GM12875 (cell line): ENCODE results near the gene ZIC2.

Source experiments
- H3K4me3 ChIP-seq: one replicate; pipeline ENCODE4 v1.5.1; 2011; ENCODE audit warnings: low read depth, low read length, control low read depth
- CTCF ChIP-seq: IDR thresholded peaks from 2 replicates; pipeline ENCODE4 v1.5.1; 2011; ENCODE audit warnings: low read depth, mild to moderate bottlenecking, control low read depth, inconsistent platforms, low read length, moderate library complexity, borderline replicate concordance; ENCODE audit not compliant: insufficient read depth

Gene ZIC2

DNA sequence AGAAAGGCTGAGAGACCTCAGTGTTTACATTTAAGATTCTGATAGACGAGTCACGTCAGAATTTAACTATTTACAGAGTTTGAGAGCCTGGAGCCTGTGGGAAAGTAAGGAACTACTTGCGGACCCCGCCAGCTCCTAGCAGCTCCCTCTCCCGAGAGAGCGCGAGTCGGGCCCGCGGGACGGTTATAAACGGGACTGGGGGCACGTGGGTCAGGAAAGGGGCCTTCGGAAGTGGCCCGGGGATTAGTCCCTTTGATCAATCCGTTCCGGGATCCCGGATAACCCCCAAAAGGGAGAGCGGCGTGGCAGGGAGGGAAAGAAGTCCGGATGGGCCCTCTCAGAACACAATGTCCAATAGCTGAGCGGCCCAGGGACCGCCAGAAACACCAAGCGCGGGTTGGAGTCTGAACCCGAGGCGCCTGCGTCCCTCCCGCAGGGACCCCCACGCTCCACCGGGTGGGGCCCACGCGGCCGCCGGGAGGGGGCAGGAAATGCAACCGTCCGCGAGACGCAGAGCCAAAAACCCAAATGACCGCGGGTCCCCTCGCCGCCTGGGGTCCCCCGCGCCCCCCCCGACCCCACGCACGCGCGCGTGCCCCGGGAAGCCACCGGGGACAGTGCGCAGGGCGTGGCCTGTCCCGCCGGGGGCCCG lies 13.6 kb upstream of the ZIC2 start:
- TF ChIP-seq CTCF, result no peak
- H3K4me3 ChIP-seq, result no peak overlapping the region

DNA sequence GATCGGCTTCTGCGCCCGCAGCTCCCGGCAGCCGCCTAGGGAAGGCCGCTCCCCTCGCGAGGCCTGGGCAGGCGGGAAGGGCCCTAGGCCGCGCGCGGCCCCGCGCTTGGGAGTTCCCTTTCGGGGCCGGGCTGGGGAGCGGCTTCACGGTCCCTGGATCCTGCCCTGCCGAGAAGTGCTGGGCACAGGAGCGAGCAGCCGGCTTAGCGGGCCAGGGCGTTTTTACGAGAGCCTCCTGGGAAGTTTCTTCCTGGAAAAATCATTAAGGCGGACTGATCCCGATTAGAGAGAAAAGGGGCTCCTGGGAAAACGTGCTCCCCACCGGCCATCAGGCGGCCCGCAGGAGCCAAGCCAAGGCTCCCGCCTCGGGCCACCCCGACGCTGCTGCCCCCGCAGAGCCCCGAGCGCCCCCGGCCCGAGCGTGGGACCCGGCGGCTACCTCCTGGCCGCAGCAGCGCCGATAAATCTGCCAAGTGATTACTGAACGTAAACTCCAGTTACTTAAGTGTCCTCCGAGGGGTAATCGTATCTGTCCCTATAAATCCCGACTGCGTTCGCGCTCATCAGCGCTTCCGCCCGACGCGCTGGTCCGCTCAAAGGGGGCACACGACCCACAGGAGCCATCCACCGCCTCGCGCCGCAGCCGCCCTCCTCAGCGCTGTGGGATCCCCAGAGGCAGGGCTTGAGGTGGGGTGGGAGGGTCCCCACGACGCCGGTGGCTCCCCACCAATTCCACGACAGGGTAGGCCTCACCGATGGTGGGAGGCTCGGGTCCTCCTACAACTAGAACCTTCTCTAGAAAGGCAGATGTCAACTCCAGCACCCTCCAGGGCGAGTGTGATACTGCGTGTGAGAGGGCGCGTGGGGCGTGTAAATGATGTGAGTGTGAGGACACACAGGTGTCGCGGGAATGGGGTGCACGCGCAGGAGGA lies 12.8 kb upstream of the ZIC2 start:
- TF ChIP-seq CTCF, result no peak
- H3K4me3 ChIP-seq, result no peak overlapping the region

DNA sequence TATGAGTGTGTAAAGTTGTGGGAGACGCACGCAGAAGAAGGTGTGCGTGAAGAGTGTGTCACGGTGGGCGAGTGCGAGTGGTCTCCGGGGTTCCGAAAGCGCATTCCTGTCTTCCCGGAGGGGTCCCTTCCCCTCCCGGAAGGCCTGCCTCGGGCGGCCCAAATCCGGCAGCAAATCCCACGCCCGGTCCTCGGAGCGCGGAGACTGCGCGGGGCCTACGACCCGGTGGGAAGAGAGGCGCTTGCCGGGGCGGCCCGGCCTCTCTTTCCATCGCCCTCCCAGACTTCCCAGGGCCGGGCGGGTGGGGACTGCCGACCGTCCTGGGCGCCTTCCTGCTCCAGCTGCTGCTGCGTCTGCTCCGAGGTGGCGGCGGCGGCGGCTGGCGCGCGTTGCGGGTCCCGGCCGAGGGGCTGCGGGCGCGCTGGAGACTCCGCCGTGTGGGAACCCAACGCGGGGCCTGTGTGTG lies 12.1 kb upstream of the ZIC2 start:
- no peak overlapping the region for H3K4me3 ChIP-seq
- TF ChIP-seq CTCF, result no peak

GRCh38 chr13:99969919-99970650 lies 11.5 kb upstream of the ZIC2 start:
- TF ChIP-seq CTCF, result no peak
- H3K4me3 ChIP-seq, result peak overlapping the region; percentile 41

GRCh38 chr13:99970651-99971575 lies 10.7 kb upstream of the ZIC2 start:
- H3K4me3 ChIP-seq, result no peak overlapping the region
- no peak for TF ChIP-seq CTCF

- H3K4me3 ChIP-seq, result no peak within 1 kb of the TSS
- TF ChIP-seq CTCF, result no peak
Measured at GRCh38 chr13:99971576-99972189, 9.9 kb upstream of the ZIC2 start, which contains the start of gene ZIC5. ZIC5 (minus strand) TSS chr13:99971767; CDS start chr13:99971603, 164 bp downstream.
